ENCODE data around the gene PLVAP. TPM values are rescaled to one million over a fixed set of nuclear protein-coding genes. Genes with fewer than 3 reads are reported as not detected.

The PLVAP gene
- total and polyA plus RNA-seq, 9 of the 15 experiments (the other 6 are each of a cell fraction or from before 2014, with no cell fraction given), result 0.09 to 0.84 (median 0.51) TPM; not detected in 4

DNA sequence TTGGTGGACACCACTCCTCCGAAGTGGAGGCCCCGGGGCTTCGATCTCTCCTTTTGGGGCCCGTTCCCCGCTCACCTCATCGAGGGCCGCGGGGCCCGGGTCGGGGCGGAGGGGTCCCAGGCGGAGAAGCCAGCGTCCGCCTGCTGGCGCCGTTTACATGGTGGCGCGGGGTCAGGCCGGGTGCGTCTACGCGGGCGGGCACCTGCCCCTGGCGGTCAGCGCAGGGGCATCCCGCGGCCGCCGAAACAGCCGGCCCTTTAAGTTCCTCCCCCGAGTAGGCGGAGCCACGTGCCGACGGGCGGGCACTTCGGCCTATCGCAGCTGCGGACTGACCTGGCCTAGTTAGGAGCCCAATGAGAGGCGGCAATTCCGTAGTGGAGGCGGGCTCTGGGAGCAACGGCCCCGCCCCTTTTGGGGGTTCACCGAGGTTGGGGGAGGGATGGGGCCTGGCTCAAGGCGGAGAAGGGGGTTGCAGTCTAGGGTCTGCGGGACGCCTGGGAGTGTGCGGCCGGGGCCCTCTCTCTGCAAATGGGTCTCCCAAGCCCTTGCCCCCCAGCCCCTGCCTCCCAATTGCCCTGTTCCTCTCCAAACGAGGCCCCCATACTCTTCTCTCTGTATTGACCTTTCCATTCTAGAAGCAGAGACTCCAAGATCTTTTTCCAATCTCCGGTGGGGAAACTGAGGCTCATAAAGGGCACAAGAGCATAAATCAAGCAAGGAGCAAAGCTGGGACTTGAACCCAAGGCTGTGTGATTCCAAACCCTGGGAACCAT lies 73.8 kb downstream of the PLVAP start, which contains the start of gene ABHD8 (continued):
- TF ChIP-seq, protein P1, sequence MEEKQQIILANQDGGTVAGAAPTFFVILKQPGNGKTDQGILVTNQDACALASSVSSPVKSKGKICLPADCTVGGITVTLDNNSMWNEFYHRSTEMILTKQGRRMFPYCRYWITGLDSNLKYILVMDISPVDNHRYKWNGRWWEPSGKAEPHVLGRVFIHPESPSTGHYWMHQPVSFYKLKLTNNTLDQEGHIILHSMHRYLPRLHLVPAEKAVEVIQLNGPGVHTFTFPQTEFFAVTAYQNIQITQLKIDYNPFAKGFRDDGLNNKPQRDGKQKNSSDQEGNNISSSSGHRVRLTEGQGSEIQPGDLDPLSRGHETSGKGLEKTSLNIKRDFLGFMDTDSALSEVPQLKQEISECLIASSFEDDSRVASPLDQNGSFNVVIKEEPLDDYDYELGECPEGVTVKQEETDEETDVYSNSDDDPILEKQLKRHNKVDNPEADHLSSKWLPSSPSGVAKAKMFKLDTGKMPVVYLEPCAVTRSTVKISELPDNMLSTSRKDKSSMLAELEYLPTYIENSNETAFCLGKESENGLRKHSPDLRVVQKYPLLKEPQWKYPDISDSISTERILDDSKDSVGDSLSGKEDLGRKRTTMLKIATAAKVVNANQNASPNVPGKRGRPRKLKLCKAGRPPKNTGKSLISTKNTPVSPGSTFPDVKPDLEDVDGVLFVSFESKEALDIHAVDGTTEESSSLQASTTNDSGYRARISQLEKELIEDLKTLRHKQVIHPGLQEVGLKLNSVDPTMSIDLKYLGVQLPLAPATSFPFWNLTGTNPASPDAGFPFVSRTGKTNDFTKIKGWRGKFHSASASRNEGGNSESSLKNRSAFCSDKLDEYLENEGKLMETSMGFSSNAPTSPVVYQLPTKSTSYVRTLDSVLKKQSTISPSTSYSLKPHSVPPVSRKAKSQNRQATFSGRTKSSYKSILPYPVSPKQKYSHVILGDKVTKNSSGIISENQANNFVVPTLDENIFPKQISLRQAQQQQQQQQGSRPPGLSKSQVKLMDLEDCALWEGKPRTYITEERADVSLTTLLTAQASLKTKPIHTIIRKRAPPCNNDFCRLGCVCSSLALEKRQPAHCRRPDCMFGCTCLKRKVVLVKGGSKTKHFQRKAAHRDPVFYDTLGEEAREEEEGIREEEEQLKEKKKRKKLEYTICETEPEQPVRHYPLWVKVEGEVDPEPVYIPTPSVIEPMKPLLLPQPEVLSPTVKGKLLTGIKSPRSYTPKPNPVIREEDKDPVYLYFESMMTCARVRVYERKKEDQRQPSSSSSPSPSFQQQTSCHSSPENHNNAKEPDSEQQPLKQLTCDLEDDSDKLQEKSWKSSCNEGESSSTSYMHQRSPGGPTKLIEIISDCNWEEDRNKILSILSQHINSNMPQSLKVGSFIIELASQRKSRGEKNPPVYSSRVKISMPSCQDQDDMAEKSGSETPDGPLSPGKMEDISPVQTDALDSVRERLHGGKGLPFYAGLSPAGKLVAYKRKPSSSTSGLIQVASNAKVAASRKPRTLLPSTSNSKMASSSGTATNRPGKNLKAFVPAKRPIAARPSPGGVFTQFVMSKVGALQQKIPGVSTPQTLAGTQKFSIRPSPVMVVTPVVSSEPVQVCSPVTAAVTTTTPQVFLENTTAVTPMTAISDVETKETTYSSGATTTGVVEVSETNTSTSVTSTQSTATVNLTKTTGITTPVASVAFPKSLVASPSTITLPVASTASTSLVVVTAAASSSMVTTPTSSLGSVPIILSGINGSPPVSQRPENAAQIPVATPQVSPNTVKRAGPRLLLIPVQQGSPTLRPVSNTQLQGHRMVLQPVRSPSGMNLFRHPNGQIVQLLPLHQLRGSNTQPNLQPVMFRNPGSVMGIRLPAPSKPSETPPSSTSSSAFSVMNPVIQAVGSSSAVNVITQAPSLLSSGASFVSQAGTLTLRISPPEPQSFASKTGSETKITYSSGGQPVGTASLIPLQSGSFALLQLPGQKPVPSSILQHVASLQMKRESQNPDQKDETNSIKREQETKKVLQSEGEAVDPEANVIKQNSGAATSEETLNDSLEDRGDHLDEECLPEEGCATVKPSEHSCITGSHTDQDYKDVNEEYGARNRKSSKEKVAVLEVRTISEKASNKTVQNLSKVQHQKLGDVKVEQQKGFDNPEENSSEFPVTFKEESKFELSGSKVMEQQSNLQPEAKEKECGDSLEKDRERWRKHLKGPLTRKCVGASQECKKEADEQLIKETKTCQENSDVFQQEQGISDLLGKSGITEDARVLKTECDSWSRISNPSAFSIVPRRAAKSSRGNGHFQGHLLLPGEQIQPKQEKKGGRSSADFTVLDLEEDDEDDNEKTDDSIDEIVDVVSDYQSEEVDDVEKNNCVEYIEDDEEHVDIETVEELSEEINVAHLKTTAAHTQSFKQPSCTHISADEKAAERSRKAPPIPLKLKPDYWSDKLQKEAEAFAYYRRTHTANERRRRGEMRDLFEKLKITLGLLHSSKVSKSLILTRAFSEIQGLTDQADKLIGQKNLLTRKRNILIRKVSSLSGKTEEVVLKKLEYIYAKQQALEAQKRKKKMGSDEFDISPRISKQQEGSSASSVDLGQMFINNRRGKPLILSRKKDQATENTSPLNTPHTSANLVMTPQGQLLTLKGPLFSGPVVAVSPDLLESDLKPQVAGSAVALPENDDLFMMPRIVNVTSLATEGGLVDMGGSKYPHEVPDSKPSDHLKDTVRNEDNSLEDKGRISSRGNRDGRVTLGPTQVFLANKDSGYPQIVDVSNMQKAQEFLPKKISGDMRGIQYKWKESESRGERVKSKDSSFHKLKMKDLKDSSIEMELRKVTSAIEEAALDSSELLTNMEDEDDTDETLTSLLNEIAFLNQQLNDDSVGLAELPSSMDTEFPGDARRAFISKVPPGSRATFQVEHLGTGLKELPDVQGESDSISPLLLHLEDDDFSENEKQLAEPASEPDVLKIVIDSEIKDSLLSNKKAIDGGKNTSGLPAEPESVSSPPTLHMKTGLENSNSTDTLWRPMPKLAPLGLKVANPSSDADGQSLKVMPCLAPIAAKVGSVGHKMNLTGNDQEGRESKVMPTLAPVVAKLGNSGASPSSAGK (IDR thresholded peaks at IDR 0.05), result peak; percentile 40; the same call in 1 of the 2 replicates
- TF ChIP-seq TBL1XR1 (IDR thresholded peaks at IDR 0.05; ENCODE audit: low read length in 2 of 2), result 0 out of 4 replicates have a peak, but pooled peaks of 1 of the 2 experiments have one; percentile 34
- TF ChIP-seq HDGF (IDR thresholded peaks at IDR 0.05), result no peak
- peak; percentile 26; the same call in 1 of the 2 replicates for TF ChIP-seq ATF1 (CRISPR knock-in tag; IDR thresholded peaks at IDR 0.05)
- TF ChIP-seq ATF1 (tag; IDR thresholded peaks at IDR 0.05), result peak; percentile 82
- no peak for TF ChIP-seq GATAD2B (IDR thresholded peaks at IDR 0.05; ENCODE audit: borderline replicate concordance)
- TF ChIP-seq ZNF77 (CRISPR knock-in tag; IDR thresholded peaks at IDR 0.05), result no peak
- TF ChIP-seq, protein P2, sequence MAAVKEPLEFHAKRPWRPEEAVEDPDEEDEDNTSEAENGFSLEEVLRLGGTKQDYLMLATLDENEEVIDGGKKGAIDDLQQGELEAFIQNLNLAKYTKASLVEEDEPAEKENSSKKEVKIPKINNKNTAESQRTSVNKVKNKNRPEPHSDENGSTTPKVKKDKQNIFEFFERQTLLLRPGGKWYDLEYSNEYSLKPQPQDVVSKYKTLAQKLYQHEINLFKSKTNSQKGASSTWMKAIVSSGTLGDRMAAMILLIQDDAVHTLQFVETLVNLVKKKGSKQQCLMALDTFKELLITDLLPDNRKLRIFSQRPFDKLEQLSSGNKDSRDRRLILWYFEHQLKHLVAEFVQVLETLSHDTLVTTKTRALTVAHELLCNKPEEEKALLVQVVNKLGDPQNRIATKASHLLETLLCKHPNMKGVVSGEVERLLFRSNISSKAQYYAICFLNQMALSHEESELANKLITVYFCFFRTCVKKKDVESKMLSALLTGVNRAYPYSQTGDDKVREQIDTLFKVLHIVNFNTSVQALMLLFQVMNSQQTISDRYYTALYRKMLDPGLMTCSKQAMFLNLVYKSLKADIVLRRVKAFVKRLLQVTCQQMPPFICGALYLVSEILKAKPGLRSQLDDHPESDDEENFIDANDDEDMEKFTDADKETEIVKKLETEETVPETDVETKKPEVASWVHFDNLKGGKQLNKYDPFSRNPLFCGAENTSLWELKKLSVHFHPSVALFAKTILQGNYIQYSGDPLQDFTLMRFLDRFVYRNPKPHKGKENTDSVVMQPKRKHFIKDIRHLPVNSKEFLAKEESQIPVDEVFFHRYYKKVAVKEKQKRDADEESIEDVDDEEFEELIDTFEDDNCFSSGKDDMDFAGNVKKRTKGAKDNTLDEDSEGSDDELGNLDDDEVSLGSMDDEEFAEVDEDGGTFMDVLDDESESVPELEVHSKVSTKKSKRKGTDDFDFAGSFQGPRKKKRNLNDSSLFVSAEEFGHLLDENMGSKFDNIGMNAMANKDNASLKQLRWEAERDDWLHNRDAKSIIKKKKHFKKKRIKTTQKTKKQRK (IDR thresholded peaks at IDR 0.05; ENCODE audit: borderline replicate concordance, low read depth, low read length), result peak; percentile 76; the same call in 1 of the 2 replicates
- TF ChIP-seq, protein P3, sequence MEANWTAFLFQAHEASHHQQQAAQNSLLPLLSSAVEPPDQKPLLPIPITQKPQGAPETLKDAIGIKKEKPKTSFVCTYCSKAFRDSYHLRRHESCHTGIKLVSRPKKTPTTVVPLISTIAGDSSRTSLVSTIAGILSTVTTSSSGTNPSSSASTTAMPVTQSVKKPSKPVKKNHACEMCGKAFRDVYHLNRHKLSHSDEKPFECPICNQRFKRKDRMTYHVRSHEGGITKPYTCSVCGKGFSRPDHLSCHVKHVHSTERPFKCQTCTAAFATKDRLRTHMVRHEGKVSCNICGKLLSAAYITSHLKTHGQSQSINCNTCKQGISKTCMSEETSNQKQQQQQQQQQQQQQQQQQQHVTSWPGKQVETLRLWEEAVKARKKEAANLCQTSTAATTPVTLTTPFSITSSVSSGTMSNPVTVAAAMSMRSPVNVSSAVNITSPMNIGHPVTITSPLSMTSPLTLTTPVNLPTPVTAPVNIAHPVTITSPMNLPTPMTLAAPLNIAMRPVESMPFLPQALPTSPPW (CRISPR knock-in tag; IDR thresholded peaks at IDR 0.05), result peak; percentile 88
- no peak for TF ChIP-seq DDX20 (tag; IDR thresholded peaks at IDR 0.05; ENCODE audit: low read depth)
- TF ChIP-seq MAZ (CRISPR knock-in tag; conservative IDR thresholded peaks at IDR 0.05 in 1 of 2, IDR thresholded peaks at IDR 0.05 in 1 of 2), result peak; percentile 85 to 88

Measured in K562 (cell line).